DMS53 treated with DMSO at 0.1 percent for 48 hours (cell line): Measurements from ENCODE around the gene CLTCL1.

Experiments
- DNase-seq: peaks from one replicate; lab custom pipeline; 2025; ENCODE audit not compliant: unreplicated experiment; lab: John Stamatoyannopoulos, UW

Gene CLTCL1

GRCh38 chr22:19134176-19134831, 157.2 kb downstream of the CLTCL1 start:
- DNase-seq = no peak

GRCh38 chr22:19133561-19133960, 158.0 kb downstream of the CLTCL1 start:
- no peak for DNase-seq

GRCh38 chr22:19132693-19133400, 158.7 kb downstream of the CLTCL1 start:
- no peak for DNase-seq

GRCh38 chr22:19132153-19132552, 159.4 kb downstream of the CLTCL1 start:
- DNase-seq = no peak

GRCh38 chr22:19131685-19132015, 159.9 kb downstream of the CLTCL1 start:
- no peak for DNase-seq

GRCh38 chr22:19130959-19131684, 160.4 kb downstream of the CLTCL1 start, which contains the start of gene TSSK2:
TSSK2 (plus strand) TSS chr22:19131308; CDS start chr22:19131400, 92 bp downstream.
- no peak for DNase-seq

- no peak for DNase-seq
These were observed 161.6 kb downstream of the CLTCL1 start for GRCh38 chr22:19129871-19130270.
